Muscle layer of duodenum (tissue), 2 donors: ENCODE measurements around the gene NFKB2.

Experiments used
- H3K27ac ChIP-seq: one replicate; pipeline ENCODE4 v1.7.0; 2013; ENCODE audit warnings: mild to moderate bottlenecking, low read length
- H3K27me3 ChIP-seq: one replicate; pipeline ENCODE4 v1.7.0; 2013; ENCODE audit warnings: low read depth, mild to moderate bottlenecking, control low read depth, low read length
- H3K36me3 ChIP-seq, 2 donors: one replicate each; pipeline ENCODE4 v1.7.0; 2013; ENCODE audit warnings: low read length in 2 of 2, control low read depth in 1 of 2, mild to moderate bottlenecking in 1 of 2; ENCODE audit not compliant: insufficient read depth in 2 of 2, control insufficient read depth in 1 of 2
- H3K4me1 ChIP-seq, 2 donors: one replicate each; pipeline ENCODE4 v1.7.0; 2013; ENCODE audit warnings: low read length in 2 of 2, mild to moderate bottlenecking in 2 of 2, control low read depth in 1 of 2, moderate library complexity in 1 of 2; ENCODE audit not compliant: insufficient read depth in 2 of 2, control insufficient read depth in 1 of 2
- H3K4me3 ChIP-seq, 2 donors: one replicate each; pipeline ENCODE4 v1.7.0; 2013; ENCODE audit warnings: low read length in 2 of 2, low read depth in 1 of 2, mild to moderate bottlenecking in 1 of 2
- H3K9me3 ChIP-seq, 2 donors: one replicate each; pipeline ENCODE4 v1.7.0; 2013; ENCODE audit warnings: low read length in 2 of 2, control low read depth in 1 of 2, mild to moderate bottlenecking in 1 of 2; ENCODE audit not compliant: control insufficient read depth in 1 of 2
- donor health status: healthy.

The NFKB2 gene

GRCh38 chr10:102449321-102450123 is 54.0 kb downstream of the NFKB2 start:
- no peaks in the 10 kb centered on the region for H3K27me3 ChIP-seq
- no peaks in the 10 kb centered on the region for H3K9me3 ChIP-seq
- H3K27ac ChIP-seq: peak overlapping the region; percentile 39
- peaks cover 4 to 9% of the 10 kb centered on the region in 2 donors for H3K4me1 ChIP-seq
- H3K36me3 ChIP-seq: no peaks in the 10 kb centered on the region
- H3K4me3 ChIP-seq: peak overlapping the region; percentile 82 to 89

GRCh38 chr10:102450124-102450373 is 54.5 kb downstream of the NFKB2 start:
- peak overlapping the region; percentile 82 to 89 for H3K4me3 ChIP-seq
- no peaks in the 10 kb centered on the region for H3K36me3 ChIP-seq
- H3K4me1 ChIP-seq: peaks cover 4 to 9% of the 10 kb centered on the region in 2 donors
- H3K27ac ChIP-seq: peak overlapping the region; percentile 39
- H3K27me3 ChIP-seq: no peaks in the 10 kb centered on the region
- H3K9me3 ChIP-seq: no peaks in the 10 kb centered on the region

DNA sequence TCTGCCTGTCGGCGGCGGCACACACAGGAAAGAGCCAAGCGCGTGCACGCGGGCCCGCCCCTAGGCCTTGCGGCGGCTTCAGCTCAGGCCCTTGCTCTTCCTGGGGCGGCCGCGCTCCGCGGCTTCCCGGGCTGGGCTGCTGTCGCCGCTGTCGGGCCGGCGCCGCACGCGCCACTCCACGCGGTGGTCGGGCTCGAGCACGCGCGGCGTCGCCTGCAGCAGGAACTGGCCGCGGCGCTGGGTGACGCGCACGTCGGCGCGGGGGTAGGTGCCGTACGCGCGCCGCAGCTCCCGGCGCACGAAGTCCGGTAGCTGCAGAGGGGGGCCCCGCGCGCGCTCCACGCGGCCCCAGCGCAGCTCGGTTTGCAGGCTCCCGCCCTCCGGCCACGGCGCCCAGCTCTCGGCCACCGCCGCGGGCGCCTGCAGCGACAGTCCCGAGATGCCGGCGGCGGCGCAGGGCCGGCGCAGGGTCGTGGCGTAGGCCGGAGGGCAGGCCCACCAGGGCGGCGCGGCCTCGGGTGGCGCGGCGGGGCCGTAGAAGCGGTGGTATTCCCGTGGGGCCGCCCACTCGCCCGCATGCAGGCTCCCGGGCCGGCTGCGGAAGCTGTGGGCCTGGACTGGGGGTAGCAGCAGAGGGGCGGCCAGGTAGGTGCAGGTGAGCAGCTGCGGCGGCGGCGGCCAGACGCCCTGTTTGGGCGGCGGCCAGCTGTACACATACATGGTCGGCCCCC is 55.0 kb downstream of the NFKB2 start:
- Histone ChIP-seq H3K4me1 (peaks cover 4 to 9% of the 10 kb centered on the region in 2 donors), H3K9me3 (no peaks in the 10 kb centered on the region), H3K36me3 (no peaks in the 10 kb centered on the region), H3K27ac (peak overlapping the region; percentile 60), H3K4me3 (peak overlapping the region; percentile 82 to 89), H3K27me3 (no peaks in the 10 kb centered on the region)

- Histone ChIP-seq H3K4me3 (peak within 1 kb of the TSS; percentile 82 to 89), H3K9me3 (no peaks in the 10 kb centered on the region), H3K27ac (peak within 1 kb of the TSS; percentile 60), H3K27me3 (no peaks in the 10 kb centered on the region), H3K36me3 (no peaks in the 10 kb centered on the region), H3K4me1 (peaks cover 4 to 9% of the 10 kb centered on the region in 2 donors)
Measured at GRCh38 chr10:102451105-102451969, 55.8 kb downstream of the NFKB2 start, which contains the start of gene C10orf95. TSS of gene C10orf95 (minus strand) at chr10:102451543. CDS start at chr10:102451093, 450 bp downstream.
